Stimulated activated CD4-positive, alpha-beta T cell treated with anti-CD3 and anti-CD28 coated beads, Interleukin-2, amount 100 ng/mL, for 48 hours (primary cell): ENCODE data around the gene PDGFC.

Source experiments
- DNase-seq, 2 donors: peaks; one replicate each; pipeline ENCODE4 v3.0.0-alpha.2; 2020

The PDGFC gene

DNA sequence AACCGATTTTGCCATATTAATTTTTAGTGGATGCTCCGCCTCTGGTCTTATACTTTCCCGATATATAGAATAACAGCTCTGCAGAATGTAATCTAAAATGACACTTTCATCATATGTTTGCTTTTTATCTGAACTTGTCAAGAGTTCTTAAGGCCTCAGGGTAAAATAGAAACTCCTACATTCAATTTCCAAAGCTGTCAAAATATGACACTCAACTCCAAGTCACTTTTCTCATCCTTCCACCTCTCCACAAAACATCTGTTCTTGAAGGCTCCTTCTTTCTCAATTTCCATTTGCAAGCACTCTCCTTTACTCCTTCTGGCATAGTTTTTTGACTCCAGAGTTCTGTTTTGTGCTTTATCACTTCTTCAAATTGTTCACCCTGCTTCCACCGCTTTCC is 242.2 kb downstream of the PDGFC start:
- no peak for DNase-seq

DNA sequence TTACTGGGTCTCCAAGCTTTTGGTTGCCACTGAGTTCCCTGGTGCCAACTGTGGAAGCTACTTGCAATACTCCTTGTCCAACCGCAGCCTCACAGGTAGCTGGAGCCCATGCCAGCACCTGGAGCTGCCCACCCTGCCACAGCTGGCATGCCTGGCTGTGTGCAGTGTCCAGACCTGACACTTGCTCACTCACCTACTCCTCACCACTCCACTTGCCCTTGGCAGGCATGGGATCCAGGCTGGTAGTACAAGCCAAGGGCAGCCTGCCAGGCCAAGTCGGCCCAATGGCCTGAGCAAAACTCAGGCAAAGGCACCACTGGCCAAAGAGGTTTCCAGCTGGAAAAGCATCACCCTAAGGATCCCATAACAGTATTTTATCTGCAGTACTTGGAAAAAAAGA is 246.3 kb downstream of the PDGFC start:
- no peak for DNase-seq

GRCh38 chr4:156723951-156724668 is 247.5 kb downstream of the PDGFC start:
- DNase-seq, result no peak

DNA sequence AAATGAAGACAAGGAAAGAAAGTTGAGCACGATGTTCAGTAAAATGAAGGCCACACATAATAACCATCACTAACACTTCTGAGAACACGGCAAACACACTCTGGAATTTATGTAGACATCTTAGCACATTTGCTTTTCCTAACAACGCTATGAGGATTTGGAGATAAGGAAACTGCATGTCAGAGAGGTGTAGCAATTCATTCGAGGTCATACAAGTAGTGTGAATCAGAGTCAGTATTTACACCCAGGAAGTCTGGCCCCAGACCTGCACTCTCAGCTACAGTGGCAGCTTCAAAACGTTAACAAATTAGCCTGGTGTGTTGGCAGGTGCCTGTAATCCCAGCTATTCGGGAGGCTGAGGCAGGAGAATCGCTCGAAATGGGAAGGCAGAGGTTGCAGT is 253.4 kb downstream of the PDGFC start:
- DNase-seq, result no peak

- no peak for DNase-seq
Observed at GRCh38 chr4:156711193-156711590, 260.4 kb downstream of the PDGFC start.
